Measurements from ENCODE around the gene ANK2. TPM values are rescaled to one million over a fixed set of nuclear protein-coding genes. Genes with fewer than 3 reads are reported as not detected.

The ANK2 gene
- total RNA-seq, 6 donors from 2014 or later, result 4.2 to 23.3 (median 8.5) TPM

DNA sequence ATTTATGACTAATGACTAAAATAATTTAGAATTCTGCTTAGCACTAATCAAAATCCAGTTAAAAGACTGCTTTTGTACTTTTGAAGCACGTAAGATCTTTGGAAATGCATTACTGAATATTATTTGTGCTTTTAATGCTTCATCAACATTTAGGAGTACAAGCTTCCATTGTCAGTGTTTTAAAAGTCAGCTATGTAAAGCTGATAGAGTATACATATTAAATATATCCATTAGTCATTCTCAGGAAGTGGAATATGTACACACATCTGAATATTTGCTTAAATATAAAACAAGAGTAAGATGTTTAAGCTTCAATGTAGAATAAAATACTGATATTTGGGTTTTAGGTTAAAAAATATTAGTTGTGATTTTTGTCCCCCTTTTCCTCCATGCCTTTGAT is 54.1 kb downstream of the ANK2 start:
- Histone ChIP-seq H3K4me1 (no peaks in the 10 kb centered on the region), H3K36me3 (no peaks in the 10 kb centered on the region), H3K9me3 (no peaks in the 10 kb centered on the region), H3K27ac (no peak overlapping the region), H3K4me3 (no peak overlapping the region), H3K27me3 (no peaks in the 10 kb centered on the region)
- 58 to 76% methylated on average over 1 of the region's 1 CpG for WGBS, 2 donors
- TF ChIP-seq POLR2AphosphoS5 (IDR thresholded peaks at IDR 0.05) (no peak), EP300 (IDR thresholded peaks at IDR 0.05) (no peak), POLR2A (IDR thresholded peaks at IDR 0.05) (no peak)
- TF ChIP-seq, protein P1, sequence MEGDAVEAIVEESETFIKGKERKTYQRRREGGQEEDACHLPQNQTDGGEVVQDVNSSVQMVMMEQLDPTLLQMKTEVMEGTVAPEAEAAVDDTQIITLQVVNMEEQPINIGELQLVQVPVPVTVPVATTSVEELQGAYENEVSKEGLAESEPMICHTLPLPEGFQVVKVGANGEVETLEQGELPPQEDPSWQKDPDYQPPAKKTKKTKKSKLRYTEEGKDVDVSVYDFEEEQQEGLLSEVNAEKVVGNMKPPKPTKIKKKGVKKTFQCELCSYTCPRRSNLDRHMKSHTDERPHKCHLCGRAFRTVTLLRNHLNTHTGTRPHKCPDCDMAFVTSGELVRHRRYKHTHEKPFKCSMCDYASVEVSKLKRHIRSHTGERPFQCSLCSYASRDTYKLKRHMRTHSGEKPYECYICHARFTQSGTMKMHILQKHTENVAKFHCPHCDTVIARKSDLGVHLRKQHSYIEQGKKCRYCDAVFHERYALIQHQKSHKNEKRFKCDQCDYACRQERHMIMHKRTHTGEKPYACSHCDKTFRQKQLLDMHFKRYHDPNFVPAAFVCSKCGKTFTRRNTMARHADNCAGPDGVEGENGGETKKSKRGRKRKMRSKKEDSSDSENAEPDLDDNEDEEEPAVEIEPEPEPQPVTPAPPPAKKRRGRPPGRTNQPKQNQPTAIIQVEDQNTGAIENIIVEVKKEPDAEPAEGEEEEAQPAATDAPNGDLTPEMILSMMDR (IDR thresholded peaks at IDR 0.05), result no peak
- ATAC-seq (ENCODE audit: low FRiP score in 2 of 2) (no peak), DNase-seq (no peak)

DNA sequence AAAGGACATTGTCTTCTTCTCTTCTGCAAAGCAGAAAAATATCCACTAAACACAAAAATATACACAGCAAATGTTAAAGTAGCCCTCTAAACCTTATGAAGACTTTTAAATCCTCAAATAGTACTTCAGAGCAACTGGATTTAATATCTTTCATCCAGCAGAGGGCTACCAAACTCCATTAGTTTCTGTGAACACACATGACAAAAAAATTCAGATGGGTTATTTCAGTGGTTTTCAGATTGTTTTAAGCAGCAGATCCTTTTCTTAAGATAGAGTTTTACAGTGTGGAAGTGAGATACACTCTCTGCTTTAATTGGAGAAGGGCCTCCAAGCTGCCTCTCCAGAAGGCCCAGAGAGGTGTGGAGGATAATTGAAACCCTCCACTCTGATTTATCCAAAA is 56.7 kb downstream of the ANK2 start:
- Histone ChIP-seq H3K36me3 (no peaks in the 10 kb centered on the region), H3K27me3 (no peaks in the 10 kb centered on the region), H3K27ac (no peak overlapping the region), H3K4me1 (no peaks in the 10 kb centered on the region), H3K9me3 (no peaks in the 10 kb centered on the region), H3K4me3 (no peak overlapping the region)
- ATAC-seq (ENCODE audit: low FRiP score in 2 of 2), result peak in 1 of 2 donors; percentile 50
- DNase-seq, result no peak
- TF ChIP-seq, protein P1 (IDR thresholded peaks at IDR 0.05), result peak in 2 of 6 experiments; percentile 22 to 26
- no peak for TF ChIP-seq POLR2A (IDR thresholded peaks at IDR 0.05)

DNA sequence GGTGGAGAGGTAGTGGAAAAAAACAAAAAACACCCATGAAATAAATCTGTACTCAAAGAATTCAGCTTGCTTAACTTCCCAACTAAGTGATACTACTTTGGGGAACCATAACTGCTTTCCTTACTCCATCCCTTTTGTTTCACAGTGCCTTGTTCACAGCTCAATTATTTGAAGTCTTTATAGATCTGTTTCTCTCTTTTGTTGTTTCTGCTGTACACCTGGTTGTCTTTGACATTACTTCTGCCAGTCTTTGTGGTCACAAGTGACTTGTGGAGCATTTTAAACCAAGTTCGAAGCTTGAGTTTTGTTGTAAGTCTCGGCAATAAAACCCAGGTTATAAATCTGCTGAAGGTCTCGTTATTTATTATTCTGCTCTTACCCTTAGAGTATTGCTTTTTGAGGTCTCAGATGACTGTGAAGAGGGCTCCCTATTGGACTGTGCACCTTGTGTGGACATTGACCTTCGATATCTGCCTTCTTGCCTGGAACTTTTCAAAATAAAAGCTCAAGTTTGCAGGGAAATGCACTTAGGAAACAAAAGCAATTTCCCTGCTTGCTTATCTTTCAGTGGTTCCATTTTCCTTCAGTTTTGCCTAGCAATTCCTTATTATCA is 59.8 kb downstream of the ANK2 start:
- H3K27ac ChIP-seq, result no peak overlapping the region
- DNase-seq (no peak), ATAC-seq (ENCODE audit: low FRiP score in 2 of 2) (no peak)
- H3K9me3 ChIP-seq, result no peaks in the 10 kb centered on the region
- 60 to 66% methylated on average over 4 of the region's 4 CpGs for WGBS, 2 donors
- no peaks in the 10 kb centered on the region for H3K36me3 ChIP-seq
- TF ChIP-seq EP300 (IDR thresholded peaks at IDR 0.05), result no peak
- TF ChIP-seq POLR2AphosphoS5 (IDR thresholded peaks at IDR 0.05), result no peak
- TF ChIP-seq, protein P1 (IDR thresholded peaks at IDR 0.05), result no peak
- no peak for TF ChIP-seq POLR2A (IDR thresholded peaks at IDR 0.05)
- no peaks in the 10 kb centered on the region for H3K4me1 ChIP-seq
- no peaks in the 10 kb centered on the region for H3K27me3 ChIP-seq
- H3K4me3 ChIP-seq, result no peak overlapping the region

DNA sequence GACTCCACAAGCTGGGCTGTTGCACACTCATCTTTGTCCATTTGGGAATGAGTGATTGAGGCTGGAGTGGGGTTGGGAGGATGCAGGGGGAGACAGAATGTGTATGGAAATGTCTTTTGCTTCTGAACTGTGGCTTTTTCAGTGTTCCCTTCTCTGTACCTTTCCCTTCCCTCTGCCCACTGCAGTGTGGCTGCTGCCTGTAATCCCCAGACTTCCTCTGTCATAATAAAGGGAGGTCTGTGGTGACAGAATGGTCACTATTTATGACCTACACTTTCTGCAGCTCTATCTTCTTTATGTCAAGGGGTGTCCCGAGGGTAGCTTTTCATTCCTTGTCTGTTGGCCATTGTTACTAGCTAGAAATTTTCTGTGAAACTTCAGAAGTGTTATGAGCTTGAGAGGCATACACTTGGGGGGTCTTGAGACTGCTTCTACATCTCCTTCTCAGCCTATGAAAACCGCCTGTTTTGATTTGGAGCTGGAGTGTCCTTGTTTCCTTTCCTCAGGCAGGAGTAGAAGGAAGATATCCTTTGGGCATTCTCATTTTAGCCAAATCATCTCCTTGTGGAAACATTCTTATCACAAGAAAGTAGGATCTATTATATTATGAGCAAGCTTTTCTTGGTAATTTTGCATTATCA is 63.0 kb downstream of the ANK2 start:
- ATAC-seq (ENCODE audit: low FRiP score in 2 of 2), result no peak
- Histone ChIP-seq H3K9me3 (no peaks in the 10 kb centered on the region), H3K4me3 (no peak overlapping the region), H3K4me1 (no peaks in the 10 kb centered on the region), H3K27me3 (no peaks in the 10 kb centered on the region), H3K36me3 (no peaks in the 10 kb centered on the region), H3K27ac (no peak overlapping the region)
- TF ChIP-seq EP300 (IDR thresholded peaks at IDR 0.05) (no peak), POLR2AphosphoS5 (IDR thresholded peaks at IDR 0.05) (no peak), POLR2A (IDR thresholded peaks at IDR 0.05) (no peak)
- TF ChIP-seq, protein P1 (IDR thresholded peaks at IDR 0.05), result no peak
- DNase-seq, result no peak
- 52 to 59% methylated on average over 2 of the region's 2 CpGs for WGBS, 2 donors

DNA sequence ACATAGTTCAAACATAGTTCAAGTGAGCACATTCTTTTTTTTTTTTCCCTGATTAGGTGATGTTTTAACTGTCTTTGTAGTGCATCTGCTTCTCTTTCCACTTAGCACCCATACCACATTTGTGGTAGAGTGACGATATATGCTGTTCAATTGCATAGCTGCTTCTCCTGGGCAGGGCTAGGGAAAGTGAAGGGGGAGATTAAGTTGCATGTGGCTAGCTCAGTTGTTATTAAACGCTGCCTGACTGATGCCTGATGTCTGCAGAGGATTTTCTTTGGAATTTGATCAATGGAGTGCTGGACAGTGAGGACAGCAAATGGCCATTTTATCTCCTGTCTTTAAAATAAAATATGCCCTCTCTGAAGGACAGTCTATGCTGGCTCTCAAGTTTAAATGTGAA is 63.7 kb downstream of the ANK2 start:
- H3K36me3 ChIP-seq, result no peaks in the 10 kb centered on the region
- no peak for ATAC-seq (ENCODE audit: low FRiP score in 2 of 2)
- TF ChIP-seq, protein P1 (IDR thresholded peaks at IDR 0.05), result no peak
- no peak for TF ChIP-seq POLR2A (IDR thresholded peaks at IDR 0.05)
- TF ChIP-seq POLR2AphosphoS5 (IDR thresholded peaks at IDR 0.05), result no peak
- no peak for TF ChIP-seq EP300 (IDR thresholded peaks at IDR 0.05)

More for the DNA sequence above, 63.7 kb downstream of the ANK2 start:
- H3K27ac ChIP-seq, result no peak overlapping the region
- H3K9me3 ChIP-seq, result no peaks in the 10 kb centered on the region
- no peaks in the 10 kb centered on the region for H3K4me1 ChIP-seq
- no peak overlapping the region for H3K4me3 ChIP-seq
- H3K27me3 ChIP-seq, result no peaks in the 10 kb centered on the region
- WGBS, 2 donors, result 61 to 83% methylated on average over 2 of the region's 2 CpGs
- DNase-seq, result no peak

Data from upper lobe of left lung (tissue), 6 donors.